GM19240 (cell line): ENCODE results near the gene RABGAP1L.
"Not testable (repeated sequence)": the region's sequence is repeated elsewhere in the genome, so short reads cannot be mapped to it uniquely, and the experiment has no call there.

Source experiments
- DNase-seq: peaks from one replicate; pipeline ENCODE4 v3.0.0; 2011; ENCODE audit warnings: low spot score; ENCODE audit not compliant: insufficient read length

The RABGAP1L gene

GRCh38 chr1:174858301-174858700 is 699.0 kb downstream of the RABGAP1L start:
- DNase-seq, result no peak

- no peak for DNase-seq
Observed at GRCh38 chr1:174870319-174870718, 711.0 kb downstream of the RABGAP1L start.

- DNase-seq, result no peak
Observed at GRCh38 chr1:174871886-174872285, 712.6 kb downstream of the RABGAP1L start.

- no peak for DNase-seq
Observed at GRCh38 chr1:174872615-174873058, 713.3 kb downstream of the RABGAP1L start.

- DNase-seq, result peak; percentile 17
Observed at GRCh38 chr1:174874331-174875053, 715.2 kb downstream of the RABGAP1L start.

GRCh38 chr1:174875306-174875705 is 716.0 kb downstream of the RABGAP1L start:
- no peak for DNase-seq

GRCh38 chr1:174877208-174877673 is 717.9 kb downstream of the RABGAP1L start:
- DNase-seq, result no peak

- DNase-seq, result no peak
Observed at GRCh38 chr1:174880171-174880570, 720.9 kb downstream of the RABGAP1L start.

GRCh38 chr1:174883409-174883808 is 724.1 kb downstream of the RABGAP1L start:
- DNase-seq, result no peak

GRCh38 chr1:174884038-174884437 is 724.7 kb downstream of the RABGAP1L start:
- no peak for DNase-seq

GRCh38 chr1:174884566-174884965 is 725.2 kb downstream of the RABGAP1L start:
- DNase-seq, result no peak

GRCh38 chr1:174890024-174890423 is 730.7 kb downstream of the RABGAP1L start:
- DNase-seq, result no peak

- DNase-seq, result no peak
Observed at GRCh38 chr1:174892016-174892415, 732.7 kb downstream of the RABGAP1L start.

- no peak for DNase-seq
Observed at GRCh38 chr1:174894117-174894762, 734.9 kb downstream of the RABGAP1L start.

GRCh38 chr1:174895610-174896009 is 736.3 kb downstream of the RABGAP1L start:
- DNase-seq, result not testable (repeated sequence)

- DNase-seq, result no peak
Observed at GRCh38 chr1:174898102-174898797, 738.9 kb downstream of the RABGAP1L start.

GRCh38 chr1:174900317-174900716 is 741.0 kb downstream of the RABGAP1L start:
- no peak for DNase-seq

- no peak for DNase-seq
Observed at GRCh38 chr1:174902531-174903099, 743.3 kb downstream of the RABGAP1L start.

- DNase-seq, result no peak
Observed at GRCh38 chr1:174911606-174912005, 752.3 kb downstream of the RABGAP1L start.

- DNase-seq, result no peak
Observed at GRCh38 chr1:174912264-174912663, 752.9 kb downstream of the RABGAP1L start.

- no peak for DNase-seq
Observed at GRCh38 chr1:174913225-174913903, 754.0 kb downstream of the RABGAP1L start.
